ENCODE data around the gene RBM8A. TPM values are rescaled to one million over a fixed set of nuclear protein-coding genes. Genes with fewer than 3 reads are reported as not detected.

Gene RBM8A
- total and polyA plus RNA-seq, 9 of the 15 experiments (the other 6 are each of a cell fraction or from before 2014, with no cell fraction given) = 215 to 1,035 (median 291) TPM

DNA sequence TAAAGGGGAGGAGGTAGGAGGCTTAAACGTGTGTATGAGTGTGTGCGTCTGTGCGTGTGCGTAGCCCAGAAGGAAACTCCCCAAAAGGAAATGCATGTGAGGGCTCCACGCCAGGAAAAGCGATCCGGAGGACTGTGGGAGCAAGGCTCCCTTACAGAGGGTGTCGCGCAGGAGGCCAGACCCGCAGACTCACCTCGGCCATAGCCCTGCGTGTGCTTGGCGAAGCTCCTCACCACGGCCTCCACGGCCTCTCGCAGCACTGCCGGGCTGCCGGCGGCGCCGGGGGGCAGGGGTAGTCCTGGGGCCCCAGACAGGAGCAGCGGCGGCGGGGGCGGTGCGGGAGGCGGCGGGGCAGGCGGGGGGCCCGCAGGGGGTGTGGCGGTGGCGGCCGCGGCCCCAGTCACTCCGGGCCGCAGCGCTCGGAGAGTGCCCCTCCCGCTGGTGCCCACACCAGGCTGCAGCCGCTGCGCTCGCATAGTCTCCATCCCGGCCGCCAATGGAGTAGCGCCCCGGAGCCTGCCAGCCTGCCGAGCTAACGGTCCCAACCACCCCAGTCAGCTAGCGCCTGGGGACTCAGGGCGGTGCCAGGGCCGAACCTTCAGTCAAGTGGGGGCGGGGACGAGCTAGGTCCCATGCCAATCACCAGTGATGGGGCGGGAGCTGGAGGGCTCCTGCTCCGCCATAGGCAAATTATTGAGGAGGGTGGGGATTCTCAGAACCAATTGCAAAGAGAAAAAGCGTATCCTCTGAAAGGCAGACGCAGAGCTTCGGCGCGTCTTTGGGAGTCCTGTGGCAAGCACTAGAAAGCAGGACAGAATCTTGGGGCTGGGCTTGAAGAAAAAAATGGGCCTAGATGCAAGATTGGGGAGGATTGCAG is 30.4 kb upstream of the RBM8A start, which contains the start of gene LIX1L (continued):
- TF ChIP-seq SAFB2 (IDR thresholded peaks at IDR 0.05; ENCODE audit: borderline replicate concordance, low read depth, low read length, severe bottlenecking) (no peak), ZNF140 (CRISPR knock-in tag; IDR thresholded peaks at IDR 0.05) (no peak), FOXP1 (CRISPR knock-in tag; IDR thresholded peaks at IDR 0.05) (no peak), HDAC3 (IDR thresholded peaks at IDR 0.05; ENCODE audit: borderline replicate concordance, partially characterized antibody) (no peak), MYC (IDR thresholded peaks at IDR 0.05; ENCODE audit: low read depth, low read length) (peak; percentile 38), MYC (CRISPR knock-in tag; IDR thresholded peaks at IDR 0.05; ENCODE audit: borderline replicate concordance, low read depth) (no peak), SMARCA4 (IDR thresholded peaks at IDR 0.05) (0 out of 2 replicates have a peak, but pooled peaks have one; percentile 36), TCF7L2 (IDR thresholded peaks at IDR 0.05; ENCODE audit: low read depth, low read length) (no peak), HMG20A (CRISPR knock-in tag; conservative IDR thresholded peaks at IDR 0.05) (no peak), TAL1 (IDR thresholded peaks at IDR 0.05) (no peak), NCOA2 (IDR thresholded peaks at IDR 0.05; ENCODE audit: partially characterized antibody in 2 of 2) (no peak), TCF3 (CRISPR knock-in tag; IDR thresholded peaks at IDR 0.05) (no peak), NFE2L1 (tag; IDR thresholded peaks at IDR 0.05; ENCODE audit: borderline replicate concordance, low read depth) (no peak), ETV1 (tag; conservative IDR thresholded peaks at IDR 0.05; ENCODE audit: low read depth) (no peak), SMAD3 (CRISPR knock-in tag; conservative IDR thresholded peaks at IDR 0.05) (no peak), ERF (CRISPR knock-in tag; IDR thresholded peaks at IDR 0.05) (0 out of 2 replicates have a peak, but pooled peaks have one; percentile 16)
- TF ChIP-seq, protein P1, sequence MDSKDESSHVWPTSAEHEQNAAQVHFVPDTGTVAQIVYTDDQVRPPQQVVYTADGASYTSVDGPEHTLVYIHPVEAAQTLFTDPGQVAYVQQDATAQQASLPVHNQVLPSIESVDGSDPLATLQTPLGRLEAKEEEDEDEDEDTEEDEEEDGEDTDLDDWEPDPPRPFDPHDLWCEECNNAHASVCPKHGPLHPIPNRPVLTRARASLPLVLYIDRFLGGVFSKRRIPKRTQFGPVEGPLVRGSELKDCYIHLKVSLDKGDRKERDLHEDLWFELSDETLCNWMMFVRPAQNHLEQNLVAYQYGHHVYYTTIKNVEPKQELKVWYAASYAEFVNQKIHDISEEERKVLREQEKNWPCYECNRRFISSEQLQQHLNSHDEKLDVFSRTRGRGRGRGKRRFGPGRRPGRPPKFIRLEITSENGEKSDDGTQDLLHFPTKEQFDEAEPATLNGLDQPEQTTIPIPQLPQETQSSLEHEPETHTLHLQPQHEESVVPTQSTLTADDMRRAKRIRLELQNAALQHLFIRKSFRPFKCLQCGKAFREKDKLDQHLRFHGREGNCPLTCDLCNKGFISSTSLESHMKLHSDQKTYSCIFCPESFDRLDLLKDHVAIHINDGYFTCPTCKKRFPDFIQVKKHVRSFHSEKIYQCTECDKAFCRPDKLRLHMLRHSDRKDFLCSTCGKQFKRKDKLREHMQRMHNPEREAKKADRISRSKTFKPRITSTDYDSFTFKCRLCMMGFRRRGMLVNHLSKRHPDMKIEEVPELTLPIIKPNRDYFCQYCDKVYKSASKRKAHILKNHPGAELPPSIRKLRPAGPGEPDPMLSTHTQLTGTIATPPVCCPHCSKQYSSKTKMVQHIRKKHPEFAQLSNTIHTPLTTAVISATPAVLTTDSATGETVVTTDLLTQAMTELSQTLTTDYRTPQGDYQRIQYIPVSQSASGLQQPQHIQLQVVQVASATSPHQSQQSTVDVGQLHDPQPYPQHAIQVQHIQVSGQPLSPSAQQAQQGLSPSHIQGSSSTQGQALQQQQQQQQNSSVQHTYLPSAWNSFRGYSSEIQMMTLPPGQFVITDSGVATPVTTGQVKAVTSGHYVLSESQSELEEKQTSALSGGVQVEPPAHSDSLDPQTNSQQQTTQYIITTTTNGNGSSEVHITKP (IDR thresholded peaks at IDR 0.05; ENCODE audit: partially characterized antibody) = no peak
- TF ChIP-seq, protein P2, sequence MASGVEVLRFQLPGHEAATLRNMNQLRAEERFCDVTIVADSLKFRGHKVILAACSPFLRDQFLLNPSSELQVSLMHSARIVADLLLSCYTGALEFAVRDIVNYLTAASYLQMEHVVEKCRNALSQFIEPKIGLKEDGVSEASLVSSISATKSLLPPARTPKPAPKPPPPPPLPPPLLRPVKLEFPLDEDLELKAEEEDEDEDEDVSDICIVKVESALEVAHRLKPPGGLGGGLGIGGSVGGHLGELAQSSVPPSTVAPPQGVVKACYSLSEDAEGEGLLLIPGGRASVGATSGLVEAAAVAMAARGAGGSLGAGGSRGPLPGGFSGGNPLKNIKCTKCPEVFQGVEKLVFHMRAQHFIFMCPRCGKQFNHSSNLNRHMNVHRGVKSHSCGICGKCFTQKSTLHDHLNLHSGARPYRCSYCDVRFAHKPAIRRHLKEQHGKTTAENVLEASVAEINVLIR (CRISPR knock-in tag; IDR thresholded peaks at IDR 0.05) = no peak
- TF ChIP-seq, protein P3, sequence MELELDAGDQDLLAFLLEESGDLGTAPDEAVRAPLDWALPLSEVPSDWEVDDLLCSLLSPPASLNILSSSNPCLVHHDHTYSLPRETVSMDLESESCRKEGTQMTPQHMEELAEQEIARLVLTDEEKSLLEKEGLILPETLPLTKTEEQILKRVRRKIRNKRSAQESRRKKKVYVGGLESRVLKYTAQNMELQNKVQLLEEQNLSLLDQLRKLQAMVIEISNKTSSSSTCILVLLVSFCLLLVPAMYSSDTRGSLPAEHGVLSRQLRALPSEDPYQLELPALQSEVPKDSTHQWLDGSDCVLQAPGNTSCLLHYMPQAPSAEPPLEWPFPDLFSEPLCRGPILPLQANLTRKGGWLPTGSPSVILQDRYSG (tag; conservative IDR thresholded peaks at IDR 0.05; ENCODE audit: low read depth) = no peak
- TF ChIP-seq, protein P4, sequence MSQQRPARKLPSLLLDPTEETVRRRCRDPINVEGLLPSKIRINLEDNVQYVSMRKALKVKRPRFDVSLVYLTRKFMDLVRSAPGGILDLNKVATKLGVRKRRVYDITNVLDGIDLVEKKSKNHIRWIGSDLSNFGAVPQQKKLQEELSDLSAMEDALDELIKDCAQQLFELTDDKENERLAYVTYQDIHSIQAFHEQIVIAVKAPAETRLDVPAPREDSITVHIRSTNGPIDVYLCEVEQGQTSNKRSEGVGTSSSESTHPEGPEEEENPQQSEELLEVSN (IDR thresholded peaks at IDR 0.05; ENCODE audit: borderline replicate concordance in 1 of 2, extremely low read depth in 1 of 2, insufficient read depth in 1 of 2, insufficient read length in 1 of 2, low read depth in 1 of 2, low read length in 1 of 2, poor library complexity in 1 of 2, severe bottlenecking in 1 of 2) = no peak

Measured in K562 (cell line).